ENCODE results near the gene AGAP1. TPM values are rescaled to one million over a fixed set of nuclear protein-coding genes. Genes with fewer than 3 reads are reported as not detected.

AGAP1 gene
- total RNA-seq, 4 donors from 2014 or later: 33.7 to 55.2 (median 37.5) TPM

DNA sequence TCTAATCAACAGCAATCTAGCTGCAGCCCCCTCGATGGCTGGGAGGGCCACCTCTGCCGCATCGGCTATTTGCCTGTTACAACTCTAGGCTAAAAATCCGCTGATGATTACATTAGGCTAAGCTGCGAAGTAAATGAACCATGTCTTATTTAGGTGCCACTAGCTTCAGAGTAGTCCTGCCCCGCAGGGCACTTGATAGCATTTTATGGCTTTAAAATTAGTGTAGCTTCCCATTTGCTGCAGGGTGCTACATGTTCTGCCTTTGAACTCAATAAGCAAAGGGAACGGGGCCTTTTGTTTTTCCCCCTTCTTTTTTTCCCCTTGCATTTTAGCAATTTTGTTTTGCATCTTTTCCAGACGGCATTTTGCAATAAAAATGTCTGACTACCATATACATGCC is 404.1 kb downstream of the AGAP1 start:
- 85% methylated on average over 8 of the region's 8 CpGs; no CpG with 5 or more reads in 1 of the 2 donors for WGBS, 2 donors (ENCODE audit: low coverage in 1 of 2)
- Histone ChIP-seq H3K27me3 (no peaks in the 10 kb centered on the region), H3K9me3 (no peaks in the 10 kb centered on the region), H3K4me3 (no peak overlapping the region), H3K27ac (no peak overlapping the region), H3K4me1 (no peaks in the 10 kb centered on the region), H3K36me3 (peaks cover 0 to 22% of the 10 kb centered on the region in 2 donors)
- ATAC-seq: no peak
- no peak for TF ChIP-seq EP300 (IDR thresholded peaks at IDR 0.05)
- no peak for TF ChIP-seq POLR2A (IDR thresholded peaks at IDR 0.05)
- TF ChIP-seq, protein P1, sequence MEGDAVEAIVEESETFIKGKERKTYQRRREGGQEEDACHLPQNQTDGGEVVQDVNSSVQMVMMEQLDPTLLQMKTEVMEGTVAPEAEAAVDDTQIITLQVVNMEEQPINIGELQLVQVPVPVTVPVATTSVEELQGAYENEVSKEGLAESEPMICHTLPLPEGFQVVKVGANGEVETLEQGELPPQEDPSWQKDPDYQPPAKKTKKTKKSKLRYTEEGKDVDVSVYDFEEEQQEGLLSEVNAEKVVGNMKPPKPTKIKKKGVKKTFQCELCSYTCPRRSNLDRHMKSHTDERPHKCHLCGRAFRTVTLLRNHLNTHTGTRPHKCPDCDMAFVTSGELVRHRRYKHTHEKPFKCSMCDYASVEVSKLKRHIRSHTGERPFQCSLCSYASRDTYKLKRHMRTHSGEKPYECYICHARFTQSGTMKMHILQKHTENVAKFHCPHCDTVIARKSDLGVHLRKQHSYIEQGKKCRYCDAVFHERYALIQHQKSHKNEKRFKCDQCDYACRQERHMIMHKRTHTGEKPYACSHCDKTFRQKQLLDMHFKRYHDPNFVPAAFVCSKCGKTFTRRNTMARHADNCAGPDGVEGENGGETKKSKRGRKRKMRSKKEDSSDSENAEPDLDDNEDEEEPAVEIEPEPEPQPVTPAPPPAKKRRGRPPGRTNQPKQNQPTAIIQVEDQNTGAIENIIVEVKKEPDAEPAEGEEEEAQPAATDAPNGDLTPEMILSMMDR (IDR thresholded peaks at IDR 0.05): no peak
- no peak for TF ChIP-seq POLR2AphosphoS5 (IDR thresholded peaks at IDR 0.05)

- no peak overlapping the region for H3K27ac ChIP-seq
- WGBS, 2 donors (ENCODE audit: low coverage in 1 of 2): 72 to 100% methylated on average over 2 of the region's 4 CpGs
- no peaks in the 10 kb centered on the region for H3K4me1 ChIP-seq
- H3K4me3 ChIP-seq: no peak overlapping the region
- H3K9me3 ChIP-seq: no peaks in the 10 kb centered on the region
- TF ChIP-seq POLR2AphosphoS5 (IDR thresholded peaks at IDR 0.05) (no peak), EP300 (IDR thresholded peaks at IDR 0.05) (no peak), POLR2A (IDR thresholded peaks at IDR 0.05) (no peak)
- TF ChIP-seq, protein P1 (IDR thresholded peaks at IDR 0.05): no peak
- no peaks in the 10 kb centered on the region for H3K27me3 ChIP-seq
- ATAC-seq: no peak
- H3K36me3 ChIP-seq: peaks cover 0 to 14% of the 10 kb centered on the region in 2 donors
Observed at GRCh38 chr2:235898766-235899165, 404.9 kb downstream of the AGAP1 start.

DNA sequence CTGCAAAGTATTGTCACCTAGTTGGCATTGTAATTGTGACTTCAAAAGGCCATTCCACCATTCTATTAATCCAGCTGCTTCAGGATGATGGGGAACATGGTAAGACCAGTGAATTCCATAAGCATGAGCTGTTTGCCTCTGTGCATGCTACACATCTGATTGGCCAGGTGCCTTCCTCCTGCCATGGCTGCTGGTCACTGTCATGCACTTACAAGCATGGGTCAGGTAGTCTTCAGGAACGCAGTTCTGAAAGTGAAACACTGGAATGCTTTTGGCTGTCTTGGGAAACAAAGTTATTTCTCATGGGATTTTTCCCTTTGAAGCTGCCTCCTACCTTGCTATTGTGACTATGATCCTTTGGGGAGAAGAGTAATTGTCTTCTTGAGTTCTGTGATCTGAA is 406.8 kb downstream of the AGAP1 start:
- TF ChIP-seq, protein P1 (IDR thresholded peaks at IDR 0.05): no peak
- TF ChIP-seq EP300 (IDR thresholded peaks at IDR 0.05) (no peak), POLR2A (IDR thresholded peaks at IDR 0.05) (no peak), POLR2AphosphoS5 (IDR thresholded peaks at IDR 0.05) (no peak)
- ATAC-seq: no peak
- H3K27me3 ChIP-seq: no peaks in the 10 kb centered on the region

GRCh38 chr2:235901243-235901642 is 407.4 kb downstream of the AGAP1 start:
- ATAC-seq: no peak
- Histone ChIP-seq H3K27ac (no peak overlapping the region), H3K4me1 (no peaks in the 10 kb centered on the region), H3K27me3 (no peaks in the 10 kb centered on the region), H3K36me3 (no peaks in the 10 kb centered on the region), H3K9me3 (no peaks in the 10 kb centered on the region), H3K4me3 (no peak overlapping the region)
- WGBS, 2 donors (ENCODE audit: low coverage in 1 of 2): 82 to 100% methylated on average over 1 of the region's 1 CpG
- TF ChIP-seq POLR2AphosphoS5 (IDR thresholded peaks at IDR 0.05) (no peak), EP300 (IDR thresholded peaks at IDR 0.05) (no peak), POLR2A (IDR thresholded peaks at IDR 0.05) (no peak)
- TF ChIP-seq, protein P1 (IDR thresholded peaks at IDR 0.05): no peak

More for the DNA sequence above, 406.8 kb downstream of the AGAP1 start:
- 100% methylated on average over 1 of the region's 1 CpG for WGBS, 2 donors (ENCODE audit: low coverage in 1 of 2)
- no peaks in the 10 kb centered on the region for H3K9me3 ChIP-seq
- H3K4me3 ChIP-seq: no peak overlapping the region
- H3K27ac ChIP-seq: no peak overlapping the region
- H3K36me3 ChIP-seq: no peaks in the 10 kb centered on the region
- H3K4me1 ChIP-seq: no peaks in the 10 kb centered on the region

DNA sequence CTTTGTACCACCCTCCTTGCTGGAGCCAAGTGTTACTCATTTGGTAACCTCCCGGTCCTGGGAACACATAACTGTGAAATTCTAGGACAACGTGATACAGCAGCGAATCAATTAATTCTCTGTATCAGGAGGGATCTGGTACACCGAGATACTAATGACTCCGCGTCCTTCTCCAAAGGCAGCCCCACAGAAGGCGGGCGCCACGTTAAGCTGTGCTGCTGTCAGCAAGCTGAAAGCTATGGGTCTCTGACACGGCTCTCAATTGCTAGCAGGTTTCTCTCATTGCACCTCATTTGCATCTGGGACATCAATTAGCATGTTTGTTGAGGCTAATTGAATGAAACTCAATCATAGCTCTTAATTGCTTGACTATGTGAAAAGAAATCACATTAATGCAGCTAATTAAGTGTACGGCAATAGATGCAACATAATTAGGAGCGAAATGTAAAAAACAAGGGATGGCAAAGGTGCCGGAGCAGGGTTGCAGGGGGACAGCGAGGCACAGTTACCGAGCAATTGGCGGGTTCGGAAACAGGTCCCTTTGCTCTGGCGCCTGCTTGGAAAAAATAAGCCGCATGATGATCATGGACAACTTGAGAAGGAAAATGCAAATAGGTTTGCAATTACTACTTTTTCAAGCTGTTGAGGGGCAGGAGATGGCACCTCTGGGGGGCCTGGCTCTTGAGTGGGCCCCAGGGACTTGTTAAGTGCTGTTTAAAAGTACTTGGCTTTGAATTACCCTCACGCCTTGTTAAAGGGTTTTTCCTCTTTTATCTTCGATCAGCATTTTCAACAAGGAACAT is 410.1 kb downstream of the AGAP1 start:
- 90 to 100% methylated on average over 1 to 14 of the region's 21 CpGs for WGBS, 2 donors (ENCODE audit: low coverage in 1 of 2)
- TF ChIP-seq POLR2A (IDR thresholded peaks at IDR 0.05) (no peak), POLR2AphosphoS5 (IDR thresholded peaks at IDR 0.05) (no peak), EP300 (IDR thresholded peaks at IDR 0.05) (no peak)
- TF ChIP-seq, protein P1 (IDR thresholded peaks at IDR 0.05): no peak
- Histone ChIP-seq H3K4me1 (no peaks in the 10 kb centered on the region), H3K4me3 (no peak overlapping the region), H3K36me3 (peaks cover 0 to 6% of the 10 kb centered on the region in 2 donors), H3K27me3 (no peaks in the 10 kb centered on the region), H3K9me3 (no peaks in the 10 kb centered on the region), H3K27ac (no peak overlapping the region)
- no peak for ATAC-seq
